Posterior cingulate gyrus (tissue), 11 donors: ENCODE measurements around the gene KLK15.

Experiments used
- DNase-seq, 10 donors: peaks; one replicate each; pipeline versions ENCODE4 v3.0.0 to v3.0.0-alpha.2; 2020 to 2021; ENCODE audit warnings: mixed read lengths in 3 of 10
- intact Hi-C: fragments of 100-400 bp; cut with DNase I; formaldehyde crosslinking; loops from one replicate; pipeline ENCODE4 v1.15.1; 2023

Gene KLK15, protein sequence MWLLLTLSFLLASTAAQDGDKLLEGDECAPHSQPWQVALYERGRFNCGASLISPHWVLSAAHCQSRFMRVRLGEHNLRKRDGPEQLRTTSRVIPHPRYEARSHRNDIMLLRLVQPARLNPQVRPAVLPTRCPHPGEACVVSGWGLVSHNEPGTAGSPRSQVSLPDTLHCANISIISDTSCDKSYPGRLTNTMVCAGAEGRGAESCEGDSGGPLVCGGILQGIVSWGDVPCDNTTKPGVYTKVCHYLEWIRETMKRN

GRCh38 chr19:50833117-50833801 is at the start of gene KLK15:
KLK15 (minus strand) TSS chr19:50833574; CDS start chr19:50831492, 2,082 bp downstream.
- intact Hi-C loops = no loop called here
- DNase-seq = peak in 1 of 10 donors; percentile 27

- no peak for DNase-seq
- intact Hi-C loops = no loop called here
These were observed 48.8 kb upstream of the KLK15 start for GRCh38 chr19:50882188-50882587.

DNA sequence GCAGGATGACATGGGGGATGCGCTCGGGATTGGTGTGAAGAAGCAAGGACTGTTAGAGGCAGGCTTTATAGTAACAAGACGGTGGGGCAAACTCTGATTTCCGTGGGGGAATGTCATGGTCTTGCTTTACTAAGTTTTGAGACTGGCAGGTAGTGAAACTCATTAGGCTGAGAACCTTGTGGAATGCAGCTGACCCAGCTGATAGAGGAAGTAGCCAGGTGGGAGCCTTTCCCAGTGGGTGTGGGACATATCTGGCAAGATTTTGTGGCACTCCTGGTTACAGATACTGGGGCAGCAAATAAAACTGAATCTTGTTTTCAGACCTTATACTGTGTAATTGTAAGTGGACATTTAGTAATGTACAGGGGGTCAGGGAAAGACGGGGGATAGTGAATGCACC is 46.9 kb upstream of the KLK15 start:
- no peak for DNase-seq

GRCh38 chr19:50878851-50879250 is 45.5 kb upstream of the KLK15 start:
- no peak for DNase-seq

More for the DNA sequence above, 46.9 kb upstream of the KLK15 start:
- intact Hi-C loops = no loop called here

DNA sequence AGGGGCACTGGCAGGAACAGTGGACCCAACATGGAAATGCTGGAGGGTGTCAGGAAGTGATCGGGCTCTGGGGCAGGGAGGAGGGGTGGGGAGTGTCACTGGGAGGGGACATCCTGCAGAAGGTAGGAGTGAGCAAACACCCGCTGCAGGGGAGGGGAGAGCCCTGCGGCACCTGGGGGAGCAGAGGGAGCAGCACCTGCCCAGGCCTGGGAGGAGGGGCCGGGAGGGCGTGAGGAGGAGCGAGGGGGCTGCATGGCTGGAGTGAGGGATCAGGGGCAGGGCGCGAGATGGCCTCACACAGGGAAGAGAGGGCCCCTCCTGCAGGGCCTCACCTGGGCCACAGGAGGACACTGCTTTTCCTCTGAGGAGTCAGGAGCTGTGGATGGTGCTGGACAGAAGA is 44.0 kb upstream of the KLK15 start:
- DNase-seq = no peak

More at GRCh38 chr19:50878851-50879250, 45.5 kb upstream of the KLK15 start:
- intact Hi-C loops = no loop called here

GRCh38 chr19:50876456-50876855 is 43.1 kb upstream of the KLK15 start:
- intact Hi-C loops = no loop called here
- DNase-seq = no peak

More for the DNA sequence above, 44.0 kb upstream of the KLK15 start:
- intact Hi-C loops = no loop called here

GRCh38 chr19:50875795-50876422 is 42.5 kb upstream of the KLK15 start:
- DNase-seq = no peak
- intact Hi-C loops = no loop called here

DNA sequence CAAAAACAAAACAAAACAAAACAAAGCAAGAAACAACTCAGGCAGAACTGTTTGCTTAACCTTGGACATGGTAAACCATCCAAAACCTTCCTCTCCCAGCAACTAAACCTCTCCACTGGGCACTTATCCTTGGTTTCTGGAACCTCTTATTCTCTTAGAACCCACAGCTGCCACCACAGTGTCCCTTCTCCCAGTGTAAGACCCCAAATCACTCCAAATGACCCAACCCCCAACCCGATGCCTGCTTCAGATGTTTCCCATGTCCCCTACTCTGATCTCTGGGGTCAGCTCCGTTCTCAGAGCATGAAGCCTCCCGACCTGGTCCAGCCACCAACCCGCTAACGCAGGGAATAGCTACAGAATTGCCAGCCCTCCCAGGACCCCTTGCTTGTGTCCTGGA is 40.8 kb upstream of the KLK15 start:
- intact Hi-C loops = no loop called here
- DNase-seq = no peak

DNA sequence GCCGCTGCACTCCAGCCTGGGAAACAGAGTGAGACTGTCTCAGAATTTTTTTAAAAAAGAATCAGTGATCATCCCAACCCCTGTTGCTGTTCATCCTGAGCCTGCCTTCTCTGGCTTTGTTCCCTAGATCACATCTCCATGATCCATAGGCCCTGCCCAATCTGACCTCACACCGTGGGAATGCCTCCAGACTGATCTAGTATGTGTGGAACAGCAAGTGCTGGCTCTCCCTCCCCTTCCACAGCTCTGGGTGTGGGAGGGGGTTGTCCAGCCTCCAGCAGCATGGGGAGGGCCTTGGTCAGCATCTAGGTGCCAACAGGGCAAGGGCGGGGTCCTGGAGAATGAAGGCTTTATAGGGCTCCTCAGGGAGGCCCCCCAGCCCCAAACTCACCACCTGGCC is 39.7 kb upstream of the KLK15 start, which contains the start of gene KLK2:
Gene KLK2, plus strand, starts transcription at position 384 of the 400 bp plus-strand sequence. CDS start 35 bp downstream, outside the sequence.
- no peak for DNase-seq
- intact Hi-C loops = no loop called here

DNA sequence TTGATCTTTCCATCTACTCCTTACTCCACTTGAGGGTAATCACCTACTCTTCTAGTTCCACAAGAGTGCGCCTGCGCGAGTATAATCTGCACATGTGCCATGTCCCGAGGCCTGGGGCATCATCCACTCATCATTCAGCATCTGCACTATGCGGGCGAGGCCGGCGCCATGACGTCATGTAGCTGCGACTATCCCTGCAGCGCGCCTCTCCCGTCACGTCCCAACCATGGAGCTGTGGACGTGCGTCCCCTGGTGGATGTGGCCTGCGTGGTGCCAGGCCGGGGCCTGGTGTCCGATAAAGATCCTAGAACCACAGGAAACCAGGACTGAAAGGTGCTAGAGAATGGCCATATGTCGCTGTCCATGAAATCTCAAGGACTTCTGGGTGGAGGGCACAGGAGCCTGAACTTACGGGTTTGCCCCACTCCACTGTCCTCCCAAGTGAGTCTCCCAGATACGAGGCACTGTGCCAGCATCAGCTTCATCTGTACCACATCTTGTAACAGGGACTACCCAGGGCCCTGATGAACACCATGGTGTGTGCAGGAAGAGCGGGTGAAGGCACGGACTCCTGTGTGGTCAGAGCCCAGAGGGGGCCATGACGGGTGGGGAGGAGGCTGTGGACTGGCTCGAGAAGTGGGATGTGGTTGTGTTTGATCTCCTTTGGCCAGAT is 37.2 kb upstream of the KLK15 start:
- intact Hi-C loops = no loop called here
- DNase-seq = peak in 1 of 10 donors; percentile 78

- intact Hi-C loops = no loop called here
- no peak for DNase-seq
These were observed 36.1 kb upstream of the KLK15 start for GRCh38 chr19:50869479-50869878.

DNA sequence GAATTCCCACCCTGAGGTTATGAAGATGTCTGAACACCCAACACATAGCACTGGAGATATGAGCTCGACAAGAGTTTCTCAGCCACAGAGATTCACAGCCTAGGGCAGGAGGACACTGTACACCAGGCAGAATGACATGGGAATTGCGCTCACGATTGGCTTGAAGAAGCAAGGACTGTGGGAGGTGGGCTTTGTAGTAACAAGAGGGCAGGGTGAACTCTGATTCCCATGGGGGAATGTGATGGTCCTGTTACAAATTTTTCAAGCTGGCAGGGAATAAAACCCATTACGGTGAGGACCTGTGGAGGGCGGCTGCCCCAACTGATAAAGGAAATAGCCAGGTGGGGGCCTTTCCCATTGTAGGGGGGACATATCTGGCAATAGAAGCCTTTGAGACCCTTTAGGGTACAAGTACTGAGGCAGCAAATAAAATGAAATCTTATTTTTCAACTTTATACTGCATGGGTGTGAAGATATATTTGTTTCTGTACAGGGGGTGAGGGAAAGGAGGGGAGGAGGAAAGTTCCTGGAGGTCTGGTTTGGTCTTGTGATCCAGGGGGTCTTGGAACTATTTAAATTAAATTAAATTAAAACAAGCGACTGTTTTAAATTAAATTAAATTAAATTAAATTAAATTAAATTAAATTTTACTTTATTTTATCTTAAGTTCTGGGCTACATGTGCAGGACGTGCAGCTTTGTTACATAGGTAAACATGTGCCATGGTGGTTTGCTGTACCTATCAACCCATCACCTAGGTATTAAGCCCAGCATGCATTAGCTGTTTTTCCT is 28.3 kb upstream of the KLK15 start:
- no peak for DNase-seq
- intact Hi-C loops = no loop called here

DNA sequence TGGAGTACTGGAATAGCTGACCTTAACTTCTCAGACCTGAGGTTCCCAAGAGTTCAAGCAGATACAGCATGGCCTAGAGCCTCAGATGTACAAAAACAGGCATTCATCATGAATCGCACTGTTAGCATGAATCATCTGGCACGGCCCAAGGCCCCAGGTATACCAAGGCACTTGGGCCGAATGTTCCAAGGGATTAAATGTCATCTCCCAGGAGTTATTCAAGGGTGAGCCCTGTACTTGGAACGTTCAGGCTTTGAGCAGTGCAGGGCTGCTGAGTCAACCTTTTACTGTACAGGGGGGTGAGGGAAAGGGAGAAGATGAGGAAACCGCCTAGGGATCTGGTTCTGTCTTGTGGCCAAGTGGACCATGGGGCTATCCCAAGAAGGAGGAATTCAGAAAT is 27.6 kb upstream of the KLK15 start:
- intact Hi-C loops = no loop called here
- no peak for DNase-seq

- intact Hi-C loops = no loop called here
- no peak for DNase-seq
These were observed 26.5 kb upstream of the KLK15 start for GRCh38 chr19:50859849-50860248.

DNA sequence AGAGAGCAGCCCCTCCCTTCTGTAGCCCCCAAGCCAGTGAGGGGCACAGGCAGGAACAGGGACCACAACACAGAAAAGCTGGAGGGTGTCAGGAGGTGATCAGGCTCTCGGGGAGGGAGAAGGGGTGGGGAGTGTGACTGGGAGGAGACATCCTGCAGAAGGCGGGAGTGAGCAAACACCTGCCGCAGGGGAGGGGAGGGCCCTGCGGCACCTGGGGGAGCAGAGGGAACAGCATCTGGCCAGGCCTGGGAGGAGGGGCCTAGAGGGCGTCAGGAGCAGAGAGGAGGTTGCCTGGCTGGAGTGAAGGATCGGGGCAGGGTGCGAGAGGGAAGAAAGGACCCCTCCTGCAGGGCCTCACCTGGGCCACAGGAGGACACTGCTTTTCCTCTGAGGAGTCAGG is 25.5 kb upstream of the KLK15 start:
- intact Hi-C loops = no loop called here
- DNase-seq = no peak

- intact Hi-C loops = no loop called here
- DNase-seq = no peak
These were observed 24.0 kb upstream of the KLK15 start for GRCh38 chr19:50857366-50857765.

DNA sequence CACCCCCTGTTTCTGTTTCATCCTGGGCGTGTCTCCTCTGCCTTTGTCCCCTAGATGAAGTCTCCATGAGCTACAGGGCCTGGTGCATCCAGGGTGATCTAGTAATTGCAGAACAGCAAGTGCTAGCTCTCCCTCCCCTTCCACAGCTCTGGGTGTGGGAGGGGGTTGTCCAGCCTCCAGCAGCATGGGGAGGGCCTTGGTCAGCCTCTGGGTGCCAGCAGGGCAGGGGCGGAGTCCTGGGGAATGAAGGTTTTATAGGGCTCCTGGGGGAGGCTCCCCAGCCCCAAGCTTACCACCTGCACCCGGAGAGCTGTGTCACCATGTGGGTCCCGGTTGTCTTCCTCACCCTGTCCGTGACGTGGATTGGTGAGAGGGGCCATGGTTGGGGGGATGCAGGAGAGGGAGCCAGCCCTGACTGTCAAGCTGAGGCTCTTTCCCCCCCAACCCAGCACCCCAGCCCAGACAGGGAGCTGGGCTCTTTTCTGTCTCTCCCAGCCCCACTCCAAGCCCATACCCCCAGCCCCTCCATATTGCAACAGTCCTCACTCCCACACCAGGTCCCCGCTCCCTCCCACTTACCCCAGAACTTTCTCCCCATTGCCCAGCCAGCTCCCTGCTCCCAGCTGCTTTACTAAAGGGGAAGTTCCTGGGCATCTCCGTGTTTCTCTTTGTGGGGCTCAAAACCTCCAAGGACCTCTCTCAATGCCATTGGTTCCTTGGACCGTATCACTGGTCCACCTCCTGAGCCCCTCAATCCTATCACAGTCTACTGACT is 21.4 kb upstream of the KLK15 start, which contains the start of gene KLK3:
Gene KLK3, plus strand, starts transcription at position 280 of the 775 bp plus-strand sequence. Its CDS starts 41 bp downstream, at position 321.
- DNase-seq = no peak

DNA sequence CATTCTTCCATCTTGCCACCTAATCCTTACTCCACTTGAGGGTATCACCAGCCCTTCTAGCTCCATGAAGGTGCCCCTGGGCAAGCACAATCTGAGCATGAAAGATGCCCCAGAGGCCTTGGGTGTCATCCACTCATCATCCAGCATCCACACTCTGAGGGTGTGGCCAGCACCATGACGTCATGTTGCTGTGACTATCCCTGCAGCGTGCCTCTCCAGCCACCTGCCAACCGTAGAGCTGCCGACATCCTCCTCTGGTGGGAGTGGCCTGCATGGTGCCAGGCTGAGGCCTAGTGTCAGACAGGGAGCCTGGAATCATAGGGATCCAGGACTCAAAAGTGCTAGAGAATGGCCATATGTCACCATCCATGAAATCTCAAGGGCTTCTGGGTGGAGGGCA is 18.2 kb upstream of the KLK15 start:
- DNase-seq = no peak
- intact Hi-C loops = no loop called here

More for the DNA sequence above, 21.4 kb upstream of the KLK15 start, which contains the start of gene KLK3:
- intact Hi-C loops = no loop called here

GRCh38 chr19:50850738-50851137 is 17.4 kb upstream of the KLK15 start:
- intact Hi-C loops = no loop called here
- no peak for DNase-seq
